Trophoblast cell (in vitro differentiated cells and primary cell): ENCODE results near the gene TNNI2.

Source experiments
- DNase-seq, 2 donors: peaks; one replicate each; pipeline ENCODE4 v3.0.0-alpha.2; 2016
- H2AFZ ChIP-seq: 2 replicates; pipeline ENCODE4 v1.6.1; 2013; ENCODE audit warnings: low read length, moderate library complexity, mild to moderate bottlenecking; ENCODE audit not compliant: insufficient read depth, poor library complexity
- H2AK5ac ChIP-seq: 2 replicates; pipeline ENCODE4 v1.6.1; 2013; ENCODE audit warnings: mild to moderate bottlenecking, low read length
- H2BK120ac ChIP-seq: 2 replicates; pipeline ENCODE4 v1.6.1; 2013; ENCODE audit warnings: low read length, mild to moderate bottlenecking, moderate library complexity; ENCODE audit not compliant: insufficient read depth, poor library complexity
- H2BK12ac ChIP-seq: 2 replicates; pipeline ENCODE4 v1.6.1; 2013; ENCODE audit warnings: mild to moderate bottlenecking, low read length, moderate library complexity
- H2BK5ac ChIP-seq: 2 replicates; pipeline ENCODE4 v1.6.1; 2013; ENCODE audit warnings: low read length, low read depth, moderate library complexity, mild to moderate bottlenecking; ENCODE audit not compliant: poor library complexity
- H3K14ac ChIP-seq: 2 replicates; pipeline ENCODE4 v1.6.1; 2013; ENCODE audit warnings: mild to moderate bottlenecking, low read length
- H3K18ac ChIP-seq: 2 replicates; pipeline ENCODE4 v1.6.1; 2013; ENCODE audit warnings: mild to moderate bottlenecking, low read length
- H3K23ac ChIP-seq: 2 replicates; pipeline ENCODE4 v1.6.1; 2013; ENCODE audit warnings: low read length
- H3K27ac ChIP-seq: 2 replicates; pipeline ENCODE4 v1.5.1; 2013; ENCODE audit warnings: low read depth, mild to moderate bottlenecking, inconsistent platforms, low read length, moderate library complexity
- H3K27me3 ChIP-seq: 2 replicates; pipeline ENCODE4 v1.6.1; 2013; ENCODE audit warnings: inconsistent platforms, mild to moderate bottlenecking, low read length, moderate library complexity; ENCODE audit not compliant: insufficient read depth
- H3K36me3 ChIP-seq, 2 experiments: 1 replicate in 1 of 2; 2 replicates in 1 of 2; pipeline ENCODE4 v1.6.1; 2013; ENCODE audit warnings: low read length in 2 of 2, mild to moderate bottlenecking in 2 of 2, moderate library complexity in 1 of 2; ENCODE audit not compliant: insufficient read depth in 2 of 2, control insufficient read depth in 1 of 2
- H3K4ac ChIP-seq: 2 replicates; pipeline ENCODE4 v1.6.1; 2013; ENCODE audit warnings: low read depth, mild to moderate bottlenecking, low read length, moderate library complexity
- H3K4me1 ChIP-seq, 2 experiments: 1 replicate in 1 of 2; 2 replicates in 1 of 2; pipeline ENCODE4 v1.6.1; 2013; ENCODE audit warnings: low read length in 2 of 2, mild to moderate bottlenecking in 2 of 2, moderate library complexity in 1 of 2; ENCODE audit not compliant: insufficient read depth in 2 of 2, control insufficient read depth in 1 of 2
- H3K4me2 ChIP-seq: 2 replicates; pipeline ENCODE4 v1.6.1; 2013; ENCODE audit warnings: inconsistent platforms, mild to moderate bottlenecking, low read length, moderate library complexity
- H3K4me3 ChIP-seq: 2 replicates; pipeline ENCODE4 v1.5.1; 2013; ENCODE audit warnings: mild to moderate bottlenecking, low read depth, low read length, inconsistent platforms
- H3K79me1 ChIP-seq: one replicate; pipeline ENCODE4 v1.6.1; 2013; ENCODE audit warnings: low read length
- H3K79me2 ChIP-seq: 2 replicates; pipeline ENCODE4 v1.6.1; 2013; ENCODE audit warnings: low read length, mild to moderate bottlenecking; ENCODE audit not compliant: control insufficient read depth, insufficient read depth, poor library complexity
- H3K9ac ChIP-seq: 2 replicates; pipeline ENCODE4 v1.6.1; 2013; ENCODE audit warnings: mild to moderate bottlenecking, low read length
- H3K9me3 ChIP-seq: 2 replicates; pipeline ENCODE4 v1.6.1; 2013; ENCODE audit warnings: low read depth, mild to moderate bottlenecking, control low read depth, inconsistent platforms, low read length; ENCODE audit not compliant: insufficient read depth
- H4K12ac ChIP-seq: 2 replicates; pipeline ENCODE4 v1.6.1; 2013; ENCODE audit warnings: low read depth, mild to moderate bottlenecking, low read length, moderate library complexity
- H4K8ac ChIP-seq: 2 replicates; pipeline ENCODE4 v1.6.1; 2013; ENCODE audit warnings: low read depth, mild to moderate bottlenecking, low read length, moderate library complexity
- H4K91ac ChIP-seq: one replicate; pipeline ENCODE4 v1.6.1; 2013; ENCODE audit warnings: low read depth, mild to moderate bottlenecking, low read length, moderate library complexity
- WGBS: extraction: QIAGEN DNeasy Blood & Tissue Kit; methylation state at CpG from one replicate; pipeline ENCODE4 v1.1.7; 2013; ENCODE audit warnings: missing lambda C conversion rate; ENCODE audit not compliant: insufficient read length, insufficient coverage; ENCODE audit errors: extremely low coverage; 5-methylcytosine and 5-hydroxymethylcytosine counted together

TNNI2 gene

GRCh38 chr11:1820463-1821325 is 18.1 kb upstream of the TNNI2 start:
- peaks cover 6% of the 10 kb centered on the region for H3K9me3 ChIP-seq
- no peak overlapping the region for H4K12ac ChIP-seq

GRCh38 chr11:1821562-1821961 is 17.2 kb upstream of the TNNI2 start:
- Histone ChIP-seq H2BK12ac (no peak overlapping the region), H3K4me1 (peaks cover 3 to 11% of the 10 kb centered on the region in 2 experiments), H2BK120ac (no peak overlapping the region), H3K9ac (no peak overlapping the region), H3K27me3 (no peaks in the 10 kb centered on the region), H4K8ac (no peak overlapping the region), H3K4me2 (no peak overlapping the region), H3K9me3 (peaks cover 6% of the 10 kb centered on the region), H3K23ac (no peak overlapping the region), H2AFZ (no peak overlapping the region), H3K4me3 (no peak overlapping the region), H4K91ac (no peak overlapping the region), H3K18ac (no peak overlapping the region), H3K27ac (no peak overlapping the region), H2BK5ac (no peak overlapping the region), H4K12ac (no peak overlapping the region), H3K79me1 (no peaks in the 10 kb centered on the region), H3K14ac (no peak overlapping the region), H3K79me2 (no peaks in the 10 kb centered on the region), H3K36me3 (no peaks in the 10 kb centered on the region), H2AK5ac (no peak overlapping the region), H3K4ac (no peak overlapping the region)
- DNase-seq: no peak

More at GRCh38 chr11:1820463-1821325, 18.1 kb upstream of the TNNI2 start:
- Histone ChIP-seq H2AFZ (no peak overlapping the region), H3K4me2 (no peak overlapping the region), H2BK5ac (no peak overlapping the region), H3K79me2 (no peaks in the 10 kb centered on the region), H3K9ac (no peak overlapping the region), H3K4me1 (peaks cover 3 to 11% of the 10 kb centered on the region in 2 experiments), H4K91ac (no peak overlapping the region), H3K4me3 (no peak overlapping the region), H2AK5ac (no peak overlapping the region), H3K4ac (no peak overlapping the region), H3K27me3 (no peaks in the 10 kb centered on the region), H4K8ac (no peak overlapping the region), H2BK12ac (no peak overlapping the region), H3K27ac (no peak overlapping the region), H3K23ac (no peak overlapping the region), H3K79me1 (no peaks in the 10 kb centered on the region), H3K14ac (no peak overlapping the region), H2BK120ac (no peak overlapping the region), H3K36me3 (no peaks in the 10 kb centered on the region), H3K18ac (no peak overlapping the region)
- no CpG with 5 or more reads among the region's 14 CpGs for WGBS
- DNase-seq: peak in 1 of 2 donors; percentile 57

- Histone ChIP-seq H3K4ac (no peak overlapping the region), H3K4me3 (no peak overlapping the region), H2BK120ac (no peak overlapping the region), H2BK5ac (no peak overlapping the region), H3K4me2 (no peak overlapping the region), H3K23ac (no peak overlapping the region), H3K79me2 (no peaks in the 10 kb centered on the region), H3K4me1 (peaks cover 3 to 11% of the 10 kb centered on the region in 2 experiments), H2AFZ (no peak overlapping the region), H3K36me3 (no peaks in the 10 kb centered on the region), H3K9me3 (peaks cover 5% of the 10 kb centered on the region), H3K18ac (no peak overlapping the region), H4K12ac (no peak overlapping the region), H4K91ac (no peak overlapping the region), H3K27ac (no peak overlapping the region), H3K27me3 (no peaks in the 10 kb centered on the region), H2BK12ac (no peak overlapping the region), H4K8ac (no peak overlapping the region), H3K79me1 (no peaks in the 10 kb centered on the region), H2AK5ac (no peak overlapping the region), H3K9ac (no peak overlapping the region), H3K14ac (no peak overlapping the region)
- WGBS: no CpG with 5 or more reads among the region's 8 CpGs
- no peak for DNase-seq
Observed at GRCh38 chr11:1822648-1823375, 16.0 kb upstream of the TNNI2 start.

GRCh38 chr11:1823376-1824220 is 15.2 kb upstream of the TNNI2 start:
- no peak overlapping the region for H3K18ac ChIP-seq
- H4K91ac ChIP-seq: no peak overlapping the region
- no peak overlapping the region for H3K4ac ChIP-seq
- no peaks in the 10 kb centered on the region for H3K79me2 ChIP-seq
- H2BK12ac ChIP-seq: no peak overlapping the region
- DNase-seq: no peak
- no peaks in the 10 kb centered on the region for H3K36me3 ChIP-seq
- peaks cover 4% of the 10 kb centered on the region for H3K9me3 ChIP-seq
- H3K27me3 ChIP-seq: no peaks in the 10 kb centered on the region
- no peak overlapping the region for H2AK5ac ChIP-seq
- no peak overlapping the region for H3K9ac ChIP-seq
- peaks cover 4 to 11% of the 10 kb centered on the region in 2 experiments for H3K4me1 ChIP-seq
- no peak overlapping the region for H3K27ac ChIP-seq
- H2AFZ ChIP-seq: no peak overlapping the region
- no CpG with 5 or more reads among the region's 19 CpGs for WGBS
- no peak overlapping the region for H3K23ac ChIP-seq
- H3K79me1 ChIP-seq: no peaks in the 10 kb centered on the region
- H2BK120ac ChIP-seq: no peak overlapping the region
- H4K12ac ChIP-seq: no peak overlapping the region
- no peak overlapping the region for H2BK5ac ChIP-seq
- no peak overlapping the region for H3K4me2 ChIP-seq
- no peak overlapping the region for H4K8ac ChIP-seq
- no peak overlapping the region for H3K14ac ChIP-seq
- no peak overlapping the region for H3K4me3 ChIP-seq
